Ovary (tissue), 3 donors: ENCODE measurements around the gene MYO9B.

Experiments
- CTCF ChIP-seq, 3 donors: fragments of 450-650 bp in 2 of 3; fragments of 200-600 bp in 1 of 3; IDR thresholded peaks; one replicate each; pipeline versions ENCODE4 v1.5.1 to v1.8.0; 2016 to 2022; ENCODE audit warnings: antibody characterized with exemption in 3 of 3, mild to moderate bottlenecking in 1 of 3
- EP300 ChIP-seq: sonication (generic); formaldehyde crosslinking; IDR thresholded peaks from one replicate; pipeline ENCODE4 v1.6.1; 2017; ENCODE audit warnings: antibody characterized with exemption
- POLR2A ChIP-seq: fragments of 450-650 bp; IDR thresholded peaks from one replicate; pipeline ENCODE4 v1.6.1; 2017; ENCODE audit warnings: antibody characterized with exemption, mild to moderate bottlenecking, moderate library complexity
- donor health status: DM: no; HTN: no; CAD: no.

DNA sequence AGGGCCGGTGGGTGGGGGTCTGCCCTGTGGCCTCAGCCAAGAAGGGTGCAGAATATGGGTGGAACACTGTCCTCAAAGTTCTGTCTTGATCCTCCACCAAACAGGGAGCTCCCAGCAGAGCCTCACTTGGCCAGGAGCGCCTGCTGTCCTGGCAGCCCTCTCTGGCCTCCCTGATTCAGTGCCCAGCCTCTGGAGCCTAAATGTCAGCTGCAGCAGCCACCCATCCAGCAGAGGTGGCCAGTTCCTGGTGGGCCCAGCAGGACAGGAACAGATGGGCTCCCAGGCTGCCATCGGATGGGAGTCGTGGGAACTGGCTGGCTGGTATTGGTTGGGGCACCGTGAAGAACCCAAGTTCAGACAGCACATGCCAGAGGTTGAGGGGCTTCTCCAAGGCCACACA lies 137.8 kb downstream of the MYO9B start:
- TF ChIP-seq CTCF (IDR thresholded peaks at IDR 0.05) (no peak), POLR2A (no peak), EP300 (no peak)
